K562 (cell line): Measurements from ENCODE around the gene THOC7. TPM values are rescaled to one million over a fixed set of nuclear protein-coding genes. Genes with fewer than 3 reads are reported as not detected.

Experiments used
- ATAC-seq: fragments of 200-7000 bp; cut with Tn5 transposase; 3 replicates; pipeline ENCODE4 v1.9.1; 2020; ENCODE audit warnings: moderate library complexity
- BruUV-seq: library from RNA; stranded (reverse); fragments of 400-500 nt; replicated peaks from 2 replicates; lab custom pipeline; 2021; lab: Mats Ljungman, UMichigan
- CTCF ChIA-PET: fragments of 300-600 bp; formaldehyde crosslinking; extraction: SDS; loops from one replicate; lab custom pipeline; 2021; ENCODE audit warnings: low intra/inter-chr PET ratio; lab: Yijun Ruan, JAX
- POLR2A ChIA-PET: fragments of 300-600, 350-650 bp; sonication (Branson Sonifier 250); formaldehyde crosslinking; extraction: SDS; loops from one replicate; lab custom pipeline; 2021; ENCODE audit warnings: antibody characterized with exemption, inconsistent platforms; lab: Yijun Ruan, JAX
- DNase-seq, 4 experiments: peaks; one replicate each; pipeline versions ENCODE4 v3.0.0 to v3.0.0-alpha.2; 2011 to 2018; ENCODE audit warnings: low spot score in 3 of 4, mixed read lengths in 3 of 4; ENCODE audit errors: extremely low read depth in 1 of 4
- FAIRE-seq: peaks from 2 replicates; lab custom pipeline; 2011; peaks lifted over from hg19 to GRCh38; lab: Jason Lieb, UNC
- H2AFZ ChIP-seq: 2 replicates; pipeline ENCODE4 v1.6.0; 2011; ENCODE audit warnings: low read depth, low read length, control low read depth, inconsistent platforms
- H3K27ac ChIP-seq: fragments of 200-600 bp; 3 replicates; pipeline ENCODE4 v1.8.0; 2011; ENCODE audit warnings: low read depth, mild to moderate bottlenecking, control low read depth, inconsistent platforms, low read length, moderate library complexity, mixed read lengths; ENCODE audit errors: extremely low read depth
- H3K27me3 ChIP-seq, 2 experiments: fragments of 300-600 bp in 1 of 2; 2 replicates in 1 of 2; 3 replicates in 1 of 2; pipeline versions ENCODE4 v1.6.0 to v1.8.0; 2011; ENCODE audit warnings: inconsistent platforms in 2 of 2, low read length in 2 of 2, mild to moderate bottlenecking in 1 of 2, mixed read lengths in 1 of 2, moderate library complexity in 1 of 2; ENCODE audit not compliant: control insufficient read depth in 2 of 2, insufficient read depth in 2 of 2
- H3K36me3 ChIP-seq: fragments of 300-600 bp; 3 replicates; pipeline ENCODE4 v1.8.0; 2011; ENCODE audit warnings: mild to moderate bottlenecking, low read length, inconsistent platforms; ENCODE audit not compliant: control insufficient read depth, insufficient read depth
- H3K4me1 ChIP-seq, 2 experiments: fragments of 200-600 bp in 1 of 2; replicated peaks in 1 of 2; 2 replicates in 1 of 2; 3 replicates in 1 of 2; pipeline versions ENCODE4 v1.5.1 to v1.8.0; 2011; ENCODE audit warnings: inconsistent platforms in 2 of 2, low read length in 2 of 2, mild to moderate bottlenecking in 1 of 2, mixed read lengths in 1 of 2, moderate library complexity in 1 of 2; ENCODE audit not compliant: control insufficient read depth in 2 of 2, insufficient read depth in 2 of 2
- H3K4me2 ChIP-seq: 2 replicates; pipeline ENCODE4 v1.6.1; 2011; ENCODE audit warnings: low read length, control low read depth, inconsistent platforms, mixed read lengths; ENCODE audit not compliant: insufficient read depth
- H3K4me3 ChIP-seq: fragments of 200-600 bp; sonication (generic), shearing (Covaris generic); 2 replicates; pipeline ENCODE4 v1.5.1; 2016; ENCODE audit warnings: control low read depth, inconsistent platforms
- H3K79me2 ChIP-seq: fragments of 200-600 bp; 3 replicates; pipeline ENCODE4 v1.8.0; 2011; ENCODE audit warnings: low read length, inconsistent platforms; ENCODE audit not compliant: control insufficient read depth, insufficient read depth
- H3K9ac ChIP-seq, 2 experiments: 2 replicates each; pipeline versions ENCODE4 v1.6.0 to v1.6.1; 2011; ENCODE audit warnings: low read depth in 2 of 2, low read length in 2 of 2, control low read depth in 1 of 2, inconsistent platforms in 1 of 2, mild to moderate bottlenecking in 1 of 2, mixed read lengths in 1 of 2; ENCODE audit not compliant: insufficient read depth in 1 of 2
- H3K9me1 ChIP-seq: one replicate; pipeline ENCODE4 v1.6.0; 2011; ENCODE audit warnings: inconsistent platforms, mild to moderate bottlenecking, low read length, moderate library complexity; ENCODE audit not compliant: control insufficient read depth, insufficient read depth
- H3K9me3 ChIP-seq: replicated peaks from 2 replicates; pipeline ENCODE4 v1.5.1; 2011; ENCODE audit warnings: low read depth, low read length, inconsistent platforms; ENCODE audit not compliant: control insufficient read depth, insufficient read depth
- H4K20me1 ChIP-seq: replicated peaks from 2 replicates; pipeline ENCODE4 v1.6.1; 2011; ENCODE audit warnings: low read length, inconsistent platforms, mixed read lengths; ENCODE audit not compliant: control insufficient read depth, insufficient read depth
- CAMTA2 ChIP-seq: fragments of 250-450 bp; sonication (Bioruptor Pico); conservative IDR thresholded peaks from 2 replicates; pipeline ENCODE4 v1.5.1; 2022
- NRF1 ChIP-seq, 2 experiments: fragments of 450-650 bp; IDR thresholded peaks in 1 of 2; conservative IDR thresholded peaks in 1 of 2; 2 replicates each; pipeline ENCODE4 v1.6.1; 2014; ENCODE audit warnings: mild to moderate bottlenecking in 2 of 2
- ZBTB11 ChIP-seq, 3 experiments: fragments of 200-800 bp in 1 of 3; fragments of 250-450 bp in 1 of 3; fragments of 450-650 bp in 1 of 3; sonication (Bioruptor Pico) in 1 of 3; sonication (Bioruptor generic) in 1 of 3; formaldehyde crosslinking in 1 of 3; IDR thresholded peaks; 2 replicates each; pipeline versions ENCODE4 v1.6.1 to v1.8.0; 2016 to 2022; ENCODE audit warnings: mild to moderate bottlenecking in 2 of 3, missing genetic modification characterization in 2 of 3, missing compliant biosample characterization in 1 of 3, moderate library complexity in 1 of 3
- WGBS: fragments of 100-300 bp; shearing (Covaris generic); methylation state at CpG from one replicate; pipeline ENCODE4 v1.1.6; 2016; ENCODE audit warnings: low coverage, mixed read lengths; ENCODE audit not compliant: insufficient coverage; ENCODE audit errors: missing lambda C conversion rate; 5-methylcytosine and 5-hydroxymethylcytosine counted together
- in situ Hi-C: fragments of 300-500 bp; cut with MboI; formaldehyde crosslinking; loops from 4 replicates; pipeline ENCODE4 v1.15.0; 2018; ENCODE audit warnings: inconsistent platforms, mixed read lengths
- intact Hi-C: fragments of 100-400 bp; cut with micrococcal nuclease; formaldehyde crosslinking; loops from 2 replicates; pipeline ENCODE4 v1.14.2; 2022
- polyA plus RNA-seq, 8 experiments: library from polyadenylated mRNA; depleted of rRNA in 4 of 8; stranded (reverse) in 5 of 8; unstranded in 3 of 8; fragments of >200 nt; fragmentation: Nextera tagmentation in 2 of 8; fragmentation: Illumina TruSeq in 1 of 8; extraction: Ambion mirVana in 2 of 8; extraction: Trizol in 1 of 8; gene quantifications; 2 replicates each; pipeline versions ENCODE4 v1.2.1 to v1.2.3, GENCODE V29; 2011 to 2014; ENCODE audit warnings: inconsistent platforms in 1 of 8, missing spikeins in 1 of 8
- total RNA-seq, 7 experiments: library from RNA; depleted of rRNA in 6 of 7; stranded (reverse); fragments of >200 nt in 6 of 7; fragmentation: Illumina TruSeq in 2 of 7; extraction: Trizol in 2 of 7; gene quantifications; 2 replicates each; pipeline versions ENCODE4 v1.2.1 to v1.2.3, GENCODE V29; 2011 to 2021; ENCODE audit warnings: low replicate concordance in 1 of 7

The THOC7 gene
- total and polyA plus RNA-seq, 9 of the 15 experiments (the other 6 are each of a cell fraction or from before 2014, with no cell fraction given), result 56.5 to 129 (median 94.7) TPM

DNA sequence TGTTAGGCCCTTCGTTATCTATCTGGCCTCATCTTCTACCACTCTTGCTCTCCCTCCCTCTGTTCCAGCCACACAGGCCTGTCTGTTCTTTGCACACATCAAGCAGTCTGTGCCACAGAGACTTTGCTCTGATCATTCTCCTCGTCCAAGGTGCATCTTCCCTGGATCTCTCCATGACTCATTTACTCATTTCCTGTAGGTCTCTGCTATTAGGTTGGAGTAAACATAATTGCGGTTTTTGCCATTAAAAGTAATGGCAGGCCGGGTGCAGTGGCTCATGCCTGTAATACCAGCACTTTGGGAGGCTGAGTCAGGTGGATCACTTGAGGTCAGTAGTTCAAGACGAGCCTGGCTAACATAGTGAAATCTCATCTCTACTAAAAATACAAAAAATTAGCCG lies 54.0 kb downstream of the THOC7 start:
- Histone ChIP-seq H3K36me3 (no peaks in the 10 kb centered on the region), H3K9ac (no peak overlapping the region), H4K20me1 (no peaks in the 10 kb centered on the region), H3K4me2 (no peak overlapping the region), H3K9me1 (no peaks in the 10 kb centered on the region), H3K27me3 (no peaks in the 10 kb centered on the region), H3K9me3 (no peaks in the 10 kb centered on the region), H3K4me3 (no peak overlapping the region), H3K4me1 (no peaks in the 10 kb centered on the region), H3K79me2 (no peaks in the 10 kb centered on the region), H2AFZ (no peak overlapping the region), H3K27ac (no peak overlapping the region)
- DNase-seq (no peak), ATAC-seq (no peak), FAIRE-seq (no peak)
- intact Hi-C loops (no loop called here), in situ Hi-C loops (loop anchor here (10.0 kb wide), 1 partner anchor 1185 kb away; no protein-coding TSS in a partner anchor)
- BruUV-seq, result no TSS peak
- POLR2A ChIA-PET, result no interaction called here
- peak in 1 of 3 experiments; percentile 36; a peak in 1 of 6 replicates for TF ChIP-seq ZBTB11 (CRISPR knock-in tag; IDR thresholded peaks at IDR 0.05)
- no peak for TF ChIP-seq NRF1 (conservative IDR thresholded peaks at IDR 0.05 in 1 of 2, IDR thresholded peaks at IDR 0.05 in 1 of 2)
- no peak for TF ChIP-seq CAMTA2 (CRISPR knock-in tag)
- 10% methylated on average over 6 of the region's 6 CpGs for WGBS
- CTCF ChIA-PET, result no interaction called here
